HCT116 (cell line): Measurements from ENCODE around the gene RAP2A. TPM values are rescaled to one million over a fixed set of nuclear protein-coding genes. Genes with fewer than 3 reads are reported as not detected.

Experiments
- ATAC-seq: fragments of 200-7000 bp; cut with Tn5 transposase; 2 replicates; pipeline ENCODE4 v1.9.1; 2020; ENCODE audit warnings: mild to moderate bottlenecking, moderate library complexity
- BruUV-seq: library from RNA; stranded (reverse); fragments of 400-500 nt; replicated peaks from 2 replicates; lab custom pipeline; 2021; lab: Mats Ljungman, UMichigan
- CTCF ChIA-PET: fragments of 300-600 bp; sonication (Branson Sonifier 250); formaldehyde crosslinking; loops from one replicate; lab custom pipeline; 2021; ENCODE audit warnings: antibody characterized with exemption; lab: Charles Lee
- POLR2A ChIA-PET: fragments of 300-600, 350-600 bp; sonication (Branson Sonifier 250); formaldehyde crosslinking; loops from one replicate; lab custom pipeline; 2021; ENCODE audit warnings: antibody characterized with exemption; lab: Charles Lee
- RAD21 ChIA-PET, 2 experiments: fragments of 300-600 bp; sonication (Branson Sonifier 250); formaldehyde crosslinking; loops; one replicate each; lab custom pipeline; 2023; ENCODE audit warnings: low total read pairs in 2 of 2; ENCODE audit not compliant: uncharacterized antibody in 2 of 2, unreplicated experiment in 2 of 2, low non-redundant PET in 1 of 2; lab: Charles Lee
- DNase-seq: peaks from one replicate; pipeline ENCODE4 v3.0.0-alpha.2; 2010; ENCODE audit warnings: low read depth, low spot score
- H2AFZ ChIP-seq: fragments of 200-600 bp; shearing (Covaris generic), sonication (generic); 2 replicates; pipeline ENCODE4 v1.6.1; 2017; ENCODE audit warnings: low read depth, mixed run types, mixed read lengths, antibody characterized with exemption, low read length; ENCODE audit not compliant: poor library complexity, severe bottlenecking
- H3K27ac ChIP-seq: 2 replicates; pipeline ENCODE4 v1.5.1; 2012; ENCODE audit warnings: low read depth, low read length
- H3K27me3 ChIP-seq: fragments of 200-600 bp; sonication (generic); 2 replicates; pipeline ENCODE4 v1.6.1; 2016; ENCODE audit warnings: mixed run types, low read length, mixed read lengths; ENCODE audit not compliant: insufficient read depth
- H3K36me3 ChIP-seq, 2 experiments: fragments of 200-500 bp in 1 of 2; fragments of 200-600 bp in 1 of 2; sonication (Bioruptor generic) in 1 of 2; sonication (generic) in 1 of 2; 2 replicates each; pipeline versions ENCODE4 v1.5.1 to v1.6.1; 2014 to 2016; ENCODE audit warnings: low read length in 2 of 2, inconsistent platforms in 1 of 2, mixed read lengths in 1 of 2, mixed run types in 1 of 2; ENCODE audit not compliant: insufficient read depth in 2 of 2, control insufficient read depth in 1 of 2
- H3K4me1 ChIP-seq, 2 experiments: fragments of 200-600 bp in 1 of 2; sonication (generic) in 1 of 2; 2 replicates each; pipeline versions ENCODE4 v1.5.1 to v1.6.1; 2012 to 2017; ENCODE audit warnings: low read length in 2 of 2, inconsistent platforms in 1 of 2, mild to moderate bottlenecking in 1 of 2, mixed read lengths in 1 of 2, mixed run types in 1 of 2, moderate library complexity in 1 of 2; ENCODE audit not compliant: insufficient read depth in 2 of 2, control insufficient read depth in 1 of 2
- H3K4me2 ChIP-seq: fragments of 200-600 bp; sonication (generic); 2 replicates; pipeline ENCODE4 v1.6.1; 2017; ENCODE audit warnings: mixed run types, low read length, mixed read lengths
- H3K4me3 ChIP-seq, 2 experiments: fragments of 200-600 bp in 1 of 2; sonication (generic) in 1 of 2; replicated peaks in 1 of 2; 2 replicates each; pipeline ENCODE4 v1.5.1; 2011 to 2016; ENCODE audit warnings: low read length in 2 of 2, control low read depth in 1 of 2, low read depth in 1 of 2, mild to moderate bottlenecking in 1 of 2, mixed read lengths in 1 of 2, mixed run types in 1 of 2
- H3K79me2 ChIP-seq: fragments of 200-600 bp; sonication (generic); 2 replicates; pipeline ENCODE4 v1.6.1; 2017; ENCODE audit warnings: mild to moderate bottlenecking, mixed run types, low read length, moderate library complexity, mixed read lengths; ENCODE audit not compliant: insufficient read depth
- H3K9ac ChIP-seq: fragments of 200-600 bp; sonication (generic); 2 replicates; pipeline ENCODE4 v1.6.1; 2016; ENCODE audit warnings: low read length, mixed read lengths
- H3K9me2 ChIP-seq: fragments of 200-600 bp; sonication (generic), shearing (Covaris generic); 2 replicates; pipeline ENCODE4 v1.6.1; 2017; ENCODE audit warnings: mixed run types, mild to moderate bottlenecking, moderate library complexity; ENCODE audit not compliant: insufficient read depth
- H3K9me3 ChIP-seq, 2 experiments: fragments of 200-500 bp in 1 of 2; fragments of 200-600 bp in 1 of 2; sonication (Bioruptor generic) in 1 of 2; sonication (generic) in 1 of 2; 2 replicates each; pipeline ENCODE4 v1.6.1; 2014 to 2017; ENCODE audit warnings: low read length in 2 of 2, mixed read lengths in 2 of 2, inconsistent platforms in 1 of 2, low read depth in 1 of 2, mild to moderate bottlenecking in 1 of 2, mixed run types in 1 of 2, moderate library complexity in 1 of 2; ENCODE audit not compliant: control insufficient read depth in 1 of 2, insufficient read depth in 1 of 2
- H4K20me1 ChIP-seq: fragments of 200-600 bp; sonication (generic), shearing (Covaris generic); 2 replicates; pipeline ENCODE4 v1.6.1; 2017; ENCODE audit warnings: mixed run types, mild to moderate bottlenecking, moderate library complexity; ENCODE audit not compliant: insufficient read depth
- CBX3 ChIP-seq: IDR thresholded peaks from 2 replicates; pipeline ENCODE4 v1.6.1; 2012; ENCODE audit warnings: low read depth
- JUND ChIP-seq: IDR thresholded peaks from 2 replicates; pipeline ENCODE4 v1.6.1; 2012
- SIN3A ChIP-seq: IDR thresholded peaks from 2 replicates; pipeline ENCODE4 v1.6.1; 2012; ENCODE audit warnings: low read depth
- TCF7L2 ChIP-seq: IDR thresholded peaks from 2 replicates; pipeline ENCODE4 v1.7.0; 2011; ENCODE audit warnings: borderline replicate concordance, inconsistent platforms; ENCODE audit not compliant: insufficient read depth, insufficient read length; ENCODE audit errors: extremely low read depth
- ZNF274 ChIP-seq: fragments of 200-500 bp; sonication (Bioruptor generic); IDR thresholded peaks from 2 replicates; pipeline ENCODE4 v1.6.1; 2014; ENCODE audit warnings: mild to moderate bottlenecking, low read depth, low read length, inconsistent platforms
- intact Hi-C: fragments of 100-400 bp; cut with micrococcal nuclease; formaldehyde crosslinking; loops from 2 replicates; pipeline ENCODE4 v1.10.0; 2022
- total RNA-seq: library from RNA; stranded (reverse); gene quantifications from one replicate; pipeline ENCODE4 v1.2.1, GENCODE V29; 2021; ENCODE audit not compliant: unreplicated experiment
- TF ChIP-seq, protein P1 (sequence below): IDR thresholded peaks from 2 replicates; pipeline ENCODE4 v1.6.1; 2012; ENCODE audit warnings: low read depth
- TF ChIP-seq, protein P2 (sequence below): IDR thresholded peaks from 2 replicates; pipeline ENCODE4 v1.6.1; 2012
- TF ChIP-seq, protein P3 (sequence below): IDR thresholded peaks from 2 replicates; pipeline ENCODE4 v1.6.1; 2011; ENCODE audit warnings: mild to moderate bottlenecking, low read length, moderate library complexity; ENCODE audit not compliant: insufficient replicate concordance; ENCODE audit errors: extremely low read depth

Gene RAP2A
- total RNA-seq, 1 experiment from 2014 or later = 27.6 TPM

DNA sequence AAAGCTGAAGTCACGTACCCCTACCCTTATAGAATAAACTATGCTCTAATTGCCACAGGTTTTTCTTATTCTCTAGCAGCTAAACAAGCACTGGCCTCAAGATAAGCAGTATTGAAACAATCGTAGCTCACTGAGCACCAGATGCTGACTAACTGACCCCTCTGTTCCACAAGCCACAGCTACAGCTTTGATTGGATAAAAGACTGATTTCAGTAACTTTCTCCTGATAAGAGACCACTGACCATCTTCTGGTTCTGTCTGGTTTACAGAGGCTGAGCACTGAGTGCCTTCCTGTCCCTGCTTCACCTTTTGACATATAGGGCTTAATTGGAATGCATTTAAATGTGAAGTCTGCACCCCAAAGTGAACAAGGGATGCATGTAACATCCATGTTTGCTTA is 8.4 kb upstream of the RAP2A start:
- intact Hi-C loops = no loop called here
- POLR2A ChIA-PET = no interaction called here
- no TSS peak for BruUV-seq

More for the DNA sequence above, 8.4 kb upstream of the RAP2A start:
- TF ChIP-seq TCF7L2 (no peak), SIN3A (no peak), ZNF274 (no peak), CBX3 (no peak), JUND (no peak)
- TF ChIP-seq, protein P1, sequence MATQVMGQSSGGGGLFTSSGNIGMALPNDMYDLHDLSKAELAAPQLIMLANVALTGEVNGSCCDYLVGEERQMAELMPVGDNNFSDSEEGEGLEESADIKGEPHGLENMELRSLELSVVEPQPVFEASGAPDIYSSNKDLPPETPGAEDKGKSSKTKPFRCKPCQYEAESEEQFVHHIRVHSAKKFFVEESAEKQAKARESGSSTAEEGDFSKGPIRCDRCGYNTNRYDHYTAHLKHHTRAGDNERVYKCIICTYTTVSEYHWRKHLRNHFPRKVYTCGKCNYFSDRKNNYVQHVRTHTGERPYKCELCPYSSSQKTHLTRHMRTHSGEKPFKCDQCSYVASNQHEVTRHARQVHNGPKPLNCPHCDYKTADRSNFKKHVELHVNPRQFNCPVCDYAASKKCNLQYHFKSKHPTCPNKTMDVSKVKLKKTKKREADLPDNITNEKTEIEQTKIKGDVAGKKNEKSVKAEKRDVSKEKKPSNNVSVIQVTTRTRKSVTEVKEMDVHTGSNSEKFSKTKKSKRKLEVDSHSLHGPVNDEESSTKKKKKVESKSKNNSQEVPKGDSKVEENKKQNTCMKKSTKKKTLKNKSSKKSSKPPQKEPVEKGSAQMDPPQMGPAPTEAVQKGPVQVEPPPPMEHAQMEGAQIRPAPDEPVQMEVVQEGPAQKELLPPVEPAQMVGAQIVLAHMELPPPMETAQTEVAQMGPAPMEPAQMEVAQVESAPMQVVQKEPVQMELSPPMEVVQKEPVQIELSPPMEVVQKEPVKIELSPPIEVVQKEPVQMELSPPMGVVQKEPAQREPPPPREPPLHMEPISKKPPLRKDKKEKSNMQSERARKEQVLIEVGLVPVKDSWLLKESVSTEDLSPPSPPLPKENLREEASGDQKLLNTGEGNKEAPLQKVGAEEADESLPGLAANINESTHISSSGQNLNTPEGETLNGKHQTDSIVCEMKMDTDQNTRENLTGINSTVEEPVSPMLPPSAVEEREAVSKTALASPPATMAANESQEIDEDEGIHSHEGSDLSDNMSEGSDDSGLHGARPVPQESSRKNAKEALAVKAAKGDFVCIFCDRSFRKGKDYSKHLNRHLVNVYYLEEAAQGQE = no peak
- TF ChIP-seq, protein P2, sequence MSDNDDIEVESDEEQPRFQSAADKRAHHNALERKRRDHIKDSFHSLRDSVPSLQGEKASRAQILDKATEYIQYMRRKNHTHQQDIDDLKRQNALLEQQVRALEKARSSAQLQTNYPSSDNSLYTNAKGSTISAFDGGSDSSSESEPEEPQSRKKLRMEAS = no peak
- TF ChIP-seq, protein P3, sequence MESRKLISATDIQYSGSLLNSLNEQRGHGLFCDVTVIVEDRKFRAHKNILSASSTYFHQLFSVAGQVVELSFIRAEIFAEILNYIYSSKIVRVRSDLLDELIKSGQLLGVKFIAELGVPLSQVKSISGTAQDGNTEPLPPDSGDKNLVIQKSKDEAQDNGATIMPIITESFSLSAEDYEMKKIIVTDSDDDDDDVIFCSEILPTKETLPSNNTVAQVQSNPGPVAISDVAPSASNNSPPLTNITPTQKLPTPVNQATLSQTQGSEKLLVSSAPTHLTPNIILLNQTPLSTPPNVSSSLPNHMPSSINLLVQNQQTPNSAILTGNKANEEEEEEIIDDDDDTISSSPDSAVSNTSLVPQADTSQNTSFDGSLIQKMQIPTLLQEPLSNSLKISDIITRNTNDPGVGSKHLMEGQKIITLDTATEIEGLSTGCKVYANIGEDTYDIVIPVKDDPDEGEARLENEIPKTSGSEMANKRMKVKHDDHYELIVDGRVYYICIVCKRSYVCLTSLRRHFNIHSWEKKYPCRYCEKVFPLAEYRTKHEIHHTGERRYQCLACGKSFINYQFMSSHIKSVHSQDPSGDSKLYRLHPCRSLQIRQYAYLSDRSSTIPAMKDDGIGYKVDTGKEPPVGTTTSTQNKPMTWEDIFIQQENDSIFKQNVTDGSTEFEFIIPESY = no peak
- H3K9me2 ChIP-seq = no peaks in the 10 kb centered on the region
- H4K20me1 ChIP-seq = no peaks in the 10 kb centered on the region
- ATAC-seq (no peak), DNase-seq (no peak)
- no peaks in the 10 kb centered on the region for H3K36me3 ChIP-seq
- H3K4me2 ChIP-seq = no peak overlapping the region
- RAD21 ChIA-PET = no interaction called here
- H3K4me1 ChIP-seq = peaks cover 0 to 3% of the 10 kb centered on the region in 2 experiments; a peak in 1 of 4 replicates
- H3K9ac ChIP-seq = no peak overlapping the region
- no peak overlapping the region for H3K27ac ChIP-seq
- H3K79me2 ChIP-seq = no peaks in the 10 kb centered on the region
- no peaks in the 10 kb centered on the region for H3K27me3 ChIP-seq
- no peaks in the 10 kb centered on the region for H3K9me3 ChIP-seq
- H3K4me3 ChIP-seq = no peak overlapping the region
- no peak overlapping the region for H2AFZ ChIP-seq
- CTCF ChIA-PET = no interaction called here
